Embryonic facial prominence (tissue), 1 donor: ENCODE results near the gene MEMO1.
"Not testable (repeated sequence)": the region's sequence is repeated elsewhere in the genome, so short reads cannot be mapped to it uniquely, and the experiment has no call there.

Experiments used
- DNase-seq: peaks from one replicate; pipeline ENCODE4 v3.0.0-alpha.2; 2016; ENCODE audit errors: extremely low spot score

Gene MEMO1

GRCh38 chr2:31998731-31999383 lies 12.0 kb downstream of the MEMO1 start:
- no peak for DNase-seq

GRCh38 chr2:31997653-31998052 lies 13.2 kb downstream of the MEMO1 start:
- DNase-seq: no peak

GRCh38 chr2:31996571-31997150 lies 14.1 kb downstream of the MEMO1 start:
- DNase-seq: no peak

DNA sequence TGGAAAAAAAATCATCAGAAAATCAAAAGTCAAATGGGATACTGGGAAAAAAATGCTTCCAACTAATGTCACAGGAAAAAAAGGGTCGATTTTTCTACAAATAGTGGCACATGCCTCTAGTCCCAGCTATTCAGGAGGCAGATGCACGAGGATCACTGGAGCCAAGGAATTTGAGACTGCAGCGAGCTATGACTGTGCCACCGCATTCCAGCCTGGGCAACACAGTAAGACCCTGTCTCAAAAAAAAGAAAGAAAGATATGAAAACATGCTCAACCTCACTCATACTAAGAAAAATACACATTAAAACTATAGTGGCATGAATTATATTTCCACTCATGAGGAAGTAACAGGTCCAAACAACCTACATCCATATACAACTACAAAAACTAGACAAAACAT lies 17.9 kb downstream of the MEMO1 start:
- DNase-seq: no peak

DNA sequence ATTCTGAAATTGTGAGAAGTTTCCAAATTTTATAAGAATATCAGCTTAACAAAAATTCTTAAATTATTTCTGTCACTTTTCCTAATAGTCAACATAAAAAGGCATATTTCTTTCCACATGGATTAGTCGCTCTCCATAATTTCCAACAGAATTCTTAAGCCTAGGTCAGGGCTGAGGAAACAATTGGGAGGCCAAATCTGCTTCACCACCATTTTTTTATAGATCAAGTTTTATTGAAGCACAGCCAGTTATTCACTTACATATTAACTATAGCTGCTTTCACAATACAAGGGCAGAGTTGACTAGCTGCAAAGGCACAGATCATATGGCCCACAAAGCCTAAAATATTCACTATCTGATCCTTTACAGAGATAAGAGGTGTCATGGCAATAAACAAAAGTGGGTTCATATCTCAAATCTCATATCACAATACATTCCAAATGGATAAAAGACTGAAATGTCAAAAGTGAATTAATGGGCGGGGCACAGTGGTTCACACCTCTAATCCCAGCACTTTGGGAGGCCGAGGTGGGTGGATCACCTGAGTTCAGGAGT lies 18.7 kb downstream of the MEMO1 start:
- DNase-seq: no peak

GRCh38 chr2:31989946-31990345 lies 20.9 kb downstream of the MEMO1 start:
- DNase-seq: no peak

- DNase-seq: no peak
These were observed 23.2 kb downstream of the MEMO1 start for GRCh38 chr2:31987454-31988220.

GRCh38 chr2:31986906-31987305 lies 23.9 kb downstream of the MEMO1 start:
- DNase-seq: no peak

- no peak for DNase-seq
These were observed 26.9 kb downstream of the MEMO1 start for GRCh38 chr2:31983762-31984467.

GRCh38 chr2:31980674-31981356 lies 30.0 kb downstream of the MEMO1 start:
- no peak for DNase-seq

- DNase-seq: no peak
These were observed 30.9 kb downstream of the MEMO1 start for GRCh38 chr2:31979956-31980355.

- no peak for DNase-seq
These were observed 31.8 kb downstream of the MEMO1 start for GRCh38 chr2:31979018-31979417.

GRCh38 chr2:31978436-31978835 lies 32.4 kb downstream of the MEMO1 start:
- DNase-seq: no peak

- no peak for DNase-seq
These were observed 37.1 kb downstream of the MEMO1 start for GRCh38 chr2:31973665-31974064.

- DNase-seq: no peak
These were observed 38.7 kb downstream of the MEMO1 start for GRCh38 chr2:31972059-31972458.

DNA sequence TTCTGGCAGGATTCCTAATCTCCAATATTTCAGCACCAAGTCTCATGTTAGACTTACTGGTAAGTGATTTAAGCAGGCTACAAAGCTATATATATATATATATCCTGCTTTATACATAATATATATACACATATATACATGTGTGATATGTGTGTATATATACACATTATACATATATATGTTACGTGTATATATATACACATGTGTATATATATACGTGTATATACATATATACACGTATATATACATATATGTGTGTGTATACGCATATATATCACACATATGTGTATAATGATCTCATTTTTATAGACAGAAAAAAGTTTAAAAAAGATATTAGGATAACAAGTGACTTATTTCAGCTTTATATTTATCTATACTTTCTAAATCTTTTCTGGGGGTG lies 41.6 kb downstream of the MEMO1 start:
- no peak for DNase-seq

GRCh38 chr2:31967790-31968189 lies 43.0 kb downstream of the MEMO1 start:
- no peak for DNase-seq

DNA sequence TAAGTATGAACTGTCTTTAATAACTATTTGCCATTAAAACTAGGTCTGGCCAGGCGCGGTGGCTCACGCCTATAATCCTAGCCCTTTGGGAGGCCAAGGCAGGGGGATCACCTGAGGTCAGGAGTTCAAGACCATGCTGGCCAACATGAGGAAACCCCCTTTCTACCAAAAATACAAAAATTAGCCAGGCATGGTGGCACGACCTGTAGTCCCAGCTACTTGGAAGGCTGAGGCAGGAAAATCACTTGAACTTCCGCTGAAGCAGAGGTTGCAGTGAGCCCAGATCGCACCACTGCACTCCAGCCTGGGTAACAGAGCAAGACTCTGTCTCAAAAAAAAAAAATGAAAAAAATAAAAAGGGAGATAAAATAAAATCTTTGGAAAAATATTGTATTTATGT lies 44.4 kb downstream of the MEMO1 start:
- not testable (repeated sequence) for DNase-seq

DNA sequence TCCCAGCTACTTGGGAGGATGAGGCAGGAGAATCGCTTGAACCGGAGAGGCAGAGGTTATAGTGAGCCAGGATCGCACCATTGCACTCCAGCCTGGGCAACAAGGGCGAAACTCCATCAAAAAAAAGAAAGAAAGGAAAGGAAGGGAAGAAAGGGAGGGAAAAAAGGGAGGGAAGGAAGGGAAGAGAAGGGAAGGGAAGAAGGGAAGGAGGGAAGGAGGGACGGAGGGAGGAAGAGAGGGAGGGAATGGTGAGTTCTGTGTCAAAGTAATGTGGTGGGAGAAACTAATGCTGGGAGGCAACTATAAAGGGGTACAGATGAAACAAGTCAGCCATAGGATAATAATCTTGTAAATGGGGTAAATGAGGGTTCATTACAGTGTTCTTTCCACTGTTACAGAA lies 45.7 kb downstream of the MEMO1 start:
- no peak for DNase-seq

- DNase-seq: no peak
These were observed 47.9 kb downstream of the MEMO1 start for GRCh38 chr2:31962757-31963361.

DNA sequence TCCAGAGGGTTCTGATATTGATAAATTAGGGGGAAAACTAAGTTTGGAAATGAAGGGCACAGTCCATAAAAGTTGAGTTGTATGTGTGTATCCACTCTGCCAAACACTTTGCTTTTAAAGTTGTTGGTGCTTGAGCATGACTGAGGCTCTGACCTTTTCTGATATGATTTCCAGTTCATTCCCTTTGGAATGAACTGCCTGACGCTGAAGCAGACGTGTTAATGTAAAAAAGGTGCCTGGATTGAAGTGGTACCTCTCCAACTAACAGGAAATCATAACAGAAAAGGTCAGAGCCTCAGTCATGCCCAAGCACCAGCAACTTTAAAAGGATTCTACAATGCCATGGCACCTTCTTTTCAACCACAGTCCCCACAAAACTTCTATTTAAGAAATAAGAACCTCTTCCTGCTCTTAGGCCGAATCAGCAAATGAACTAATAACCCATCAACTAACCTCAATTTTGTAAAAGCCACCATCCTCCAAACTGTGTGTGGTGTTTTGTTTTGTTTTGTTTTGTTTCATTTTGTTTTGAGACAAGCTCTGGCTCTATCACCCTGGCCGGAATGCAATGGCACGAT lies 52.6 kb downstream of the MEMO1 start:
- no peak for DNase-seq
